Spleen (tissue), 7 donors: ENCODE data around the gene TNFAIP1.

Experiments used
- CTCF ChIP-seq, 11 experiments: fragments of 200-600 bp in 7 of 11; fragments of 450-650 bp in 4 of 11; sonication (generic) in 4 of 11; IDR thresholded peaks in 8 of 11; conservative IDR thresholded peaks in 3 of 11; 1 replicate in 7 of 11; 2 replicates in 4 of 11; pipeline versions ENCODE4 v1.4.0 to v1.8.0; 2016 to 2021; ENCODE audit warnings: antibody characterized with exemption in 11 of 11, inconsistent platforms in 4 of 11, mild to moderate bottlenecking in 1 of 11
- POLR2AphosphoS5 ChIP-seq, 3 donors: sonication (generic); formaldehyde crosslinking; IDR thresholded peaks; one replicate each; pipeline ENCODE4 v1.5.1; 2017; ENCODE audit warnings: antibody characterized with exemption in 3 of 3
- donor health status: DM: no; HTN: no; CAD: no; lungs with moderate emphysema.
- donor health status: DM: no; HTN: no; CAD: no.
- donor health status: DM: no; HTN: no; CAD: no.

DNA sequence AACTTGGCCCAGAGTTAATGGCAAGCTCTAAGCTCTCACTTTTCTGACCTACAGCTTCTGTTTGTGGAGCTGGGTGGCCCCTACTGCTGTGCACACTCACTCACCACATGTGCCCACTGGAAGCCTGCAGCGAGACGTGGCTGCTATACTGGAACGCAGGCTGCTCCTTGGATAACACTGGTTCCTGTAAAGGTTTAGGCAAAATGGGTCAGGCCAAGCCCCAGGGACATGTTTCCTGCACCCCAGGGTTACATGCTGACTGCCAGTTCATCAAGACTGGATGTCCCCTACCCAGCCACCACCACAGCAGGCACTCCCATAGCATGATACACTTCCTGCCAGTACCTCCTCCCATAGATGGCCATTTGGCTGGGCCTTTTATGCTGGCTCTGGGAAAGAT lies 13.4 kb downstream of the TNFAIP1 start:
- TF ChIP-seq POLR2AphosphoS5 (IDR thresholded peaks at IDR 0.05): peak in 1 of 3 donors; percentile 37
- no peak for TF ChIP-seq CTCF (IDR thresholded peaks at IDR 0.05 in 8 of 11, conservative IDR thresholded peaks at IDR 0.05 in 3 of 11)
